ENCODE measurements around the gene CACNB2.
"Not testable (repeated sequence)": the region's sequence is repeated elsewhere in the genome, so short reads cannot be mapped to it uniquely, and the experiment has no call there.

CACNB2 gene

GRCh38 chr10:18421726-18422293 is 281.6 kb downstream of the CACNB2 start:
- Histone ChIP-seq H3K4me1 (ENCODE audit: control insufficient read depth, insufficient read depth, low read length) (no peaks in the 10 kb centered on the region), H3K36me3 (ENCODE audit: control insufficient read depth, insufficient read depth, low read length) (no peaks in the 10 kb centered on the region), H3K4me3 (ENCODE audit: insufficient read depth, low read depth, low read length) (no peak overlapping the region), H3K27ac (ENCODE audit: insufficient read depth, low read depth, low read length, poor library complexity, severe bottlenecking) (no peak overlapping the region), H3K9me3 (ENCODE audit: control insufficient read depth, low read length) (no peaks in the 10 kb centered on the region), H3K27me3 (ENCODE audit: control insufficient read depth, insufficient read depth, low read length, poor library complexity, severe bottlenecking) (no peaks in the 10 kb centered on the region)
- WGBS, 2 experiments: 95% methylated on average over 6 to 7 of the region's 7 CpGs

DNA sequence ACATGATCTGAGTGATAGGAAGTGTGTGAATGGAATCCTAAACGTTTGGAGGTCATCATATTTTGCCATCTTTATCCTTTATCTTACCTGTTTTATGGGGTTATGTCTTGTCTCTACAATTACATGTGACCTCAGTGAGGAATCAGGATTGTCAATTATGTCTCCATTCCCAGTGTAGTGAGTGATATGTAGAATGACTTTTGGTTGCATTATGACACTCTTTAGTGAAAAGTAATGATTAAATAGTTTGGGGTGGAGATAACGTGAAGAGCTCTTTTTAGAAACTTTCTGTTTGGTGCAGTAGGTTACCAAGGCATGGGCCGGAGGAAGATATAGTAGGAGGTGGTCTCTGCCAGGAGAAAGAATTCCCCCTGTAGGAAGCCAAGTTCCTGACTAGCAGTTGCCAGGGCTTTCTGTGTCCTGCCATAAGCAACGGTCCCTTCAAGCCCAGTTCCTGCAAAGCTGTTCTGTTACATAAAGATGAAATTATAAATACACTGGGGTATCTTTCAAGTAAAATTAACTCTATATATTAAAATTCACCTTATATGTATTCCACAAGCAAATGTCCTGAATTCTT is 282.9 kb downstream of the CACNB2 start:
- Histone ChIP-seq H3K9me3 (ENCODE audit: control insufficient read depth, low read length) (no peaks in the 10 kb centered on the region), H3K4me3 (ENCODE audit: insufficient read depth, low read depth, low read length) (no peak overlapping the region), H3K36me3 (ENCODE audit: control insufficient read depth, insufficient read depth, low read length) (no peaks in the 10 kb centered on the region), H3K4me1 (ENCODE audit: control insufficient read depth, insufficient read depth, low read length) (no peaks in the 10 kb centered on the region), H3K27me3 (ENCODE audit: control insufficient read depth, insufficient read depth, low read length, poor library complexity, severe bottlenecking) (no peaks in the 10 kb centered on the region), H3K27ac (ENCODE audit: insufficient read depth, low read depth, low read length, poor library complexity, severe bottlenecking) (no peak overlapping the region)
- WGBS, 2 experiments: 76 to 77% methylated on average over 2 to 3 of the region's 4 CpGs

DNA sequence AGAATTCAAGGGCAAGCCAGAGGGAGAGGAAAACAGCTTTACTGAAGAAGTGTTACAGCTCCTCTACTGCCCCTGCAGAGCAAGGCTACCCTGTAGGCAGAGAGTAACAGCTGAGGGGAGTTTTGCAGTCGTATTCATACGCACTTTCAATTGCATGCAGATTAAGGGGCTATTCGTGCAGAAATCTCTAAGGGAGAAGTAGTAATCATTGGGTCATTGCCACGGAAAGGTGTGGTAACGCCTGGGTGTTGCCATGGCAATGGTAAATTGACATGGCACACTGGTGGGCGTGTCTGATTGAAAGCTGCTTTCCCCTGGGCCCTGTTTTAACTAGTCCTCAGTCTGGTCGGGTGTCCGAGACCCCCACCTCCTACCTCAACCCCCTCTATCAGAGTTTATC is 284.0 kb downstream of the CACNB2 start:
- no peaks in the 10 kb centered on the region for H3K9me3 ChIP-seq (ENCODE audit: control insufficient read depth, low read length)
- no peak overlapping the region for H3K4me3 ChIP-seq (ENCODE audit: insufficient read depth, low read depth, low read length)
- no peaks in the 10 kb centered on the region for H3K4me1 ChIP-seq (ENCODE audit: control insufficient read depth, insufficient read depth, low read length)
- H3K36me3 ChIP-seq (ENCODE audit: control insufficient read depth, insufficient read depth, low read length): no peaks in the 10 kb centered on the region
- 45 to 46% methylated on average over 8 of the region's 8 CpGs for WGBS, 2 experiments
- H3K27me3 ChIP-seq (ENCODE audit: control insufficient read depth, insufficient read depth, low read length, poor library complexity, severe bottlenecking): no peaks in the 10 kb centered on the region
- H3K27ac ChIP-seq (ENCODE audit: insufficient read depth, low read depth, low read length, poor library complexity, severe bottlenecking): no peak overlapping the region

GRCh38 chr10:18429335-18429734 is 289.1 kb downstream of the CACNB2 start:
- no peaks in the 10 kb centered on the region for H3K27me3 ChIP-seq (ENCODE audit: control insufficient read depth, insufficient read depth, low read length, poor library complexity, severe bottlenecking)
- no peak overlapping the region for H3K27ac ChIP-seq (ENCODE audit: insufficient read depth, low read depth, low read length, poor library complexity, severe bottlenecking)
- H3K4me1 ChIP-seq (ENCODE audit: control insufficient read depth, insufficient read depth, low read length): no peaks in the 10 kb centered on the region
- H3K9me3 ChIP-seq (ENCODE audit: control insufficient read depth, low read length): no peaks in the 10 kb centered on the region
- 92 to 95% methylated on average over 3 of the region's 3 CpGs for WGBS, 2 experiments
- no peaks in the 10 kb centered on the region for H3K36me3 ChIP-seq (ENCODE audit: control insufficient read depth, insufficient read depth, low read length)
- H3K4me3 ChIP-seq (ENCODE audit: insufficient read depth, low read depth, low read length): no peak overlapping the region

DNA sequence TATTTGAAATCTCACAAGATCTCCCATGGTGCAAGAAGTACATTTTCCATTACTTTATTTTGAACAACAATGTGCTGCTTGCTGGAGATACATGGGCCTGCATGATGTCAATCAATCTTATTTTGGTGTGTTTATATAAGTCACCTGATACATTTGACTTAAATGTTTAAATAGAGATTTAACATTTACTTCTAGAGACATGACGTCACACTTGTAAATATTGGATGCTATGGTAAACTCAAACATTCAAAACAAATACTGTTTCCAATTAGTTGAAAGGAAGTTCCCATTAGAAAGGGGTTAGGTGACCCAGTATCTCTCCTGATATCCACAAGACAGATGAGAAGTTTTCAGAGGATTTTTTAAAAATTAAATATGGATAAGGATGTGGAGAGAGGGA is 296.7 kb downstream of the CACNB2 start:
- WGBS, 2 experiments: no CpG with 5 or more reads among the region's 1 CpG
- H3K27ac ChIP-seq (ENCODE audit: insufficient read depth, low read depth, low read length, poor library complexity, severe bottlenecking): no peak overlapping the region

DNA sequence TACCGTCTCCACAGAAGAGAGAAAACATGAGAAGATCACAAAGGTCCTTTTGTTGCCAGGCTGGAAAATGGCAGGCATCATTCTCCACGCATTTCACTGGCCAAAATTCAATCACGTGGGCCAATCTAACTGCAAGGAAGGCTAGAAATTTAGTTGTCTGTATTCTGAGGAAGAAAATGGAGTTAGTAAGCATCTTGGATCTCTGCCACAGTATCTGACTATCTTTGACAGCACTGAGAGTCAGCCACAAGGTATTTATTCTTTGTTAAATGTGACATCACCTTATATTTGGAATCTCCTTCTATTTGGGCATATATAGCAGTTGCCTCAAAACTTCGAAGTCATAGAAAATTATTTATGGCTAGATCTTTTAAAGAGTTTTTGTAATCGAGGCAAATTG is 297.3 kb downstream of the CACNB2 start:
- no peaks in the 10 kb centered on the region for H3K9me3 ChIP-seq (ENCODE audit: control insufficient read depth, low read length)
- H3K4me3 ChIP-seq (ENCODE audit: insufficient read depth, low read depth, low read length): no peak overlapping the region
- no peaks in the 10 kb centered on the region for H3K27me3 ChIP-seq (ENCODE audit: control insufficient read depth, insufficient read depth, low read length, poor library complexity, severe bottlenecking)
- 92 to 93% methylated on average over 5 of the region's 5 CpGs for WGBS, 2 experiments
- no peaks in the 10 kb centered on the region for H3K36me3 ChIP-seq (ENCODE audit: control insufficient read depth, insufficient read depth, low read length)
- H3K4me1 ChIP-seq (ENCODE audit: control insufficient read depth, insufficient read depth, low read length): no peaks in the 10 kb centered on the region
- no peak overlapping the region for H3K27ac ChIP-seq (ENCODE audit: insufficient read depth, low read depth, low read length, poor library complexity, severe bottlenecking)

More for the DNA sequence above, 296.7 kb downstream of the CACNB2 start:
- no peaks in the 10 kb centered on the region for H3K9me3 ChIP-seq (ENCODE audit: control insufficient read depth, low read length)
- H3K36me3 ChIP-seq (ENCODE audit: control insufficient read depth, insufficient read depth, low read length): no peaks in the 10 kb centered on the region
- H3K4me1 ChIP-seq (ENCODE audit: control insufficient read depth, insufficient read depth, low read length): no peaks in the 10 kb centered on the region
- H3K27me3 ChIP-seq (ENCODE audit: control insufficient read depth, insufficient read depth, low read length, poor library complexity, severe bottlenecking): no peaks in the 10 kb centered on the region
- no peak overlapping the region for H3K4me3 ChIP-seq (ENCODE audit: insufficient read depth, low read depth, low read length)

DNA sequence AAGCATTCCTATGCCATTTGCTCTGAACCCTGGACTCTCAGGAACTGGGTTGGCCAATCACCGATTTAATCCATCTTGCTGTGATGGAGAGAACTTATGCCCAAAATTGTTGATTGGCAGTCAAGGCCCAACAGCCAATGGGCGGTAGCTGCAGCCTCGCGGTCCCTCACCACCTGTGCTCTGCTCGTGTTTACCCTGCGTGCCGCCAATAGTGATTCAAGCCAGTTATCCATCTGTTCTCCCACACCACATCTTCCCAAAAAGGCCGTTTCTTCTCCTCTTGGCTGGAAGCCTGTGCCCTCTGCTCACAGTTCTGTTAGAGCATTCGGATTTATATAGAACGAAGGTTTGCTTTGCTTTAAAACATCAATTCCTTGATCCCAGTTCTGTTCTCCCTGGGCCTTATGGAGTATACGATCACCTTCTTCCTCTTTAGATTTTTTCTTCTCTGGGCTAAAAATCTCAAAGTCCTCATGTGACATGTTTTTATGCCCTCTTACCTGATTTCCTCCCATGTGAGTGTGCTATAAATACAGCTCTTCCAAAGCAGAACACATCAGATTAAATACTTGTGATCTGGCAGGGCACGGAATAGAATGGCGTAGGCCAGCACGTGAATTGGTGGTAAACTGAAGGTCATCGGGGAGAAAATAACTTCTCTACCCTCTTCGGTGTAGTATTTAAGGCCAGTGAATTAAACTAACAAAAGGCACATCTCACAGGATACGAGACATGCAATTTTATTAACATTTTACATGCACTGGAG is 298.3 kb downstream of the CACNB2 start:
- Histone ChIP-seq H3K4me3 (ENCODE audit: insufficient read depth, low read depth, low read length) (no peak overlapping the region), H3K4me1 (ENCODE audit: control insufficient read depth, insufficient read depth, low read length) (no peaks in the 10 kb centered on the region), H3K36me3 (ENCODE audit: control insufficient read depth, insufficient read depth, low read length) (no peaks in the 10 kb centered on the region), H3K27ac (ENCODE audit: insufficient read depth, low read depth, low read length, poor library complexity, severe bottlenecking) (no peak overlapping the region), H3K9me3 (ENCODE audit: control insufficient read depth, low read length) (no peaks in the 10 kb centered on the region), H3K27me3 (ENCODE audit: control insufficient read depth, insufficient read depth, low read length, poor library complexity, severe bottlenecking) (no peaks in the 10 kb centered on the region)
- WGBS, 2 experiments: 89 to 95% methylated on average over 16 to 17 of the region's 17 CpGs

GRCh38 chr10:18439601-18440000 is 299.4 kb downstream of the CACNB2 start:
- Histone ChIP-seq H3K27ac (ENCODE audit: insufficient read depth, low read depth, low read length, poor library complexity, severe bottlenecking) (no peak overlapping the region), H3K36me3 (ENCODE audit: control insufficient read depth, insufficient read depth, low read length) (no peaks in the 10 kb centered on the region), H3K4me3 (ENCODE audit: insufficient read depth, low read depth, low read length) (no peak overlapping the region), H3K27me3 (ENCODE audit: control insufficient read depth, insufficient read depth, low read length, poor library complexity, severe bottlenecking) (no peaks in the 10 kb centered on the region), H3K4me1 (ENCODE audit: control insufficient read depth, insufficient read depth, low read length) (no peaks in the 10 kb centered on the region), H3K9me3 (ENCODE audit: control insufficient read depth, low read length) (no peaks in the 10 kb centered on the region)
- 88 to 95% methylated on average over 4 of the region's 4 CpGs for WGBS, 2 experiments

DNA sequence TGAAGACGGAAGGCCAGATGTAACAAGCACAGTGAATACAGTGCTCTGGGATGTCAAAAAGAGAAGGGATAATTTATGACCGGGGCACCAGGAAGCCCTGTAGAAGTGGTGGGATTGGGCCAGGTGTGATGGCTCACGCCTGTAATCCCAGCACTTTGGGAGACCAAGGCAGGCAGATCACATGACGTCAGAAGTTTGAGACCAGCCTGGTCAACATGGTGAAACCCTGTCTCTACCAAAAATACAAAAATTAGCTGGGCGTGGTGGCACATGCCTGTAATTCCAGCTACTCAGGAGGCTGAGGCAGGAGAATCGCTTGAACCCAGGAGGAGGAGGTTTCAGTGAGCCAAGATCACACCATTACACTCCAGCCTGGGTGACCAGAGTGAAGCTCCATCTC is 305.4 kb downstream of the CACNB2 start:
- not testable (repeated sequence) for H3K4me3 ChIP-seq (ENCODE audit: insufficient read depth, low read depth, low read length); H3K4me1 ChIP-seq (ENCODE audit: control insufficient read depth, insufficient read depth, low read length); H3K27me3 ChIP-seq (ENCODE audit: control insufficient read depth, insufficient read depth, low read length, poor library complexity, severe bottlenecking); H3K36me3 ChIP-seq (ENCODE audit: control insufficient read depth, insufficient read depth, low read length); H3K9me3 ChIP-seq (ENCODE audit: control insufficient read depth, low read length); H3K27ac ChIP-seq (ENCODE audit: insufficient read depth, low read depth, low read length, poor library complexity, severe bottlenecking)
- 80 to 81% methylated on average over 6 of the region's 6 CpGs for WGBS, 2 experiments

DNA sequence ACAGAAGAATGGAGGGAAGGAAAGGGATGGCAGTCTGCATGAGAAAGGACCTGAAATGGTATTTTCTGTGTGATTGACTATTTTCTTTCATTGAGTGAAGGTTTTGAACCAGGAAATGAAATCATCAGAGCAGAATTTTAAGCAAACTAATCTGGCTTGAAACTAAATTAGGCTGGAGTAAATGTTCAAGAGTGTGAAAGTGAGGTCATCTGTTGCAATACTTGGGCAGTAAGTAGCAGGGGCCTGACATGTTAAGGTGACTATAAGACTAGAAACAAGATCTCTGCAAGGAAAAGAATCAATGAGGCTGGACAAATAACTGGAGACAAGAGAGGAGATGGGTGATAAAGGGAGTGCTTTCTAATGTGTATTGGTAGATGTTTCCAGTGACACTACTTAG is 306.0 kb downstream of the CACNB2 start:
- Histone ChIP-seq H3K4me3 (ENCODE audit: insufficient read depth, low read depth, low read length) (no peak overlapping the region), H3K27ac (ENCODE audit: insufficient read depth, low read depth, low read length, poor library complexity, severe bottlenecking) (no peak overlapping the region), H3K27me3 (ENCODE audit: control insufficient read depth, insufficient read depth, low read length, poor library complexity, severe bottlenecking) (no peaks in the 10 kb centered on the region), H3K9me3 (ENCODE audit: control insufficient read depth, low read length) (no peaks in the 10 kb centered on the region), H3K4me1 (ENCODE audit: control insufficient read depth, insufficient read depth, low read length) (no peaks in the 10 kb centered on the region), H3K36me3 (ENCODE audit: control insufficient read depth, insufficient read depth, low read length) (no peaks in the 10 kb centered on the region)
